Adipocyte (in vitro differentiated cells): ENCODE measurements around the gene CLEC19A.

Source experiments
- DNase-seq: peaks from one replicate; pipeline ENCODE4 v3.0.0-alpha.2; 2015; ENCODE audit warnings: low read depth
- H3K27me3 ChIP-seq: replicated peaks from 2 replicates; pipeline ENCODE4 v1.7.0; 2013; ENCODE audit warnings: mild to moderate bottlenecking, low read length, moderate library complexity; ENCODE audit not compliant: control insufficient read depth, insufficient read depth
- H3K36me3 ChIP-seq: 2 replicates; pipeline ENCODE4 v1.7.0; 2013; ENCODE audit warnings: low read length, mild to moderate bottlenecking, moderate library complexity; ENCODE audit not compliant: control insufficient read depth, insufficient read depth, severe bottlenecking
- H3K4me1 ChIP-seq: 2 replicates; pipeline ENCODE4 v1.7.0; 2013; ENCODE audit warnings: mild to moderate bottlenecking, low read length, moderate library complexity; ENCODE audit not compliant: control insufficient read depth, insufficient read depth
- H3K4me3 ChIP-seq: 2 replicates; pipeline ENCODE4 v1.7.0; 2013; ENCODE audit warnings: mild to moderate bottlenecking, low read length, moderate library complexity
- H3K9ac ChIP-seq: 2 replicates; pipeline ENCODE4 v1.7.0; 2013; ENCODE audit warnings: mild to moderate bottlenecking, low read length, moderate library complexity
- H3K9me3 ChIP-seq: 2 replicates; pipeline ENCODE4 v1.7.0; 2013; ENCODE audit warnings: mild to moderate bottlenecking, low read length, moderate library complexity; ENCODE audit not compliant: control insufficient read depth

CLEC19A gene

DNA sequence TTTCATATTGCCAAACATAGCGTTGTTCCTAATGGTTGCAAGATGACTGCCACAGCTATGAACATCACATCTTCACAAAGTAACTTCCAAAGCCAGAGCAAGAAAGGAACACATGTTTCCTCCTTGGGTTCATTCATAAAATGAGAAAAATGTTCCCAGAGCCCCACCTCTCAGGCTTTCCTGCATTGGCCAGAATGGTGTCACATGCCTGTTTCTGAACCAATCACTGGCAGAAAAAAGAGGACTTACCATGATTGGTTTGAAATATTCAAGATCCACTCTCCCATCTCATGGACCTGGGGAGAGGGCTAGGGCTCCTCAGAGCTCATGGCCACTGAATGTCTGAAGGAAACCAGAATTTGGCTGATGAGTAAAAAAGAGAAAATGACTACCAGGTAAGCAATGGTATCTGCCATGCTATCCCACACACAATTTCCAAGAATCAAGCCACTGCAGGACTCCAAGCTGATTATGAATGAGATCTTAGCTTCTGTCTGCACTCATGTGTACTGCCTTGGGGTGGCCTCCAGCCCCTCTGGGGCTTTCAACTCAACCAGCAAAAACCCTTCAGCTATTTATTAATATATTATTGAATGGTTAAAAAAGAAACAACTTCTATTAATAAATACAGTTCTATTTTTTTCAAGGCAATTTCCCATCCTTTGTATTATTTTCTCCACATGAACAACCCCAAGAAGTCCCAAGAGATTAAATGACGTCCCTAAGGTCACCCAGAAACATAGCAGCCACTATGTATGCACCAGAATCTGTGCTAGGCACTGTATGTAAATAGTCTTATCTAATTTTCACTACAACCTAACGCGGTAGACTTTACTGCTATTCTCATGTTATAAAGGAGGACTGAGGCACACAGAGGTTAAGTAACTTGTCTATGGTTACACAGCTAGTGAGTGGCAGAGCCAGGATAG is 70.8 kb downstream of the CLEC19A start:
- Histone ChIP-seq H3K9ac (no peak overlapping the region), H3K27me3 (peaks cover 4% of the 10 kb centered on the region), H3K9me3 (peaks cover 4% of the 10 kb centered on the region), H3K4me3 (no peak overlapping the region), H3K36me3 (no peaks in the 10 kb centered on the region), H3K4me1 (no peaks in the 10 kb centered on the region)
- DNase-seq: no peak

GRCh38 chr16:19359556-19359955 is 74.0 kb downstream of the CLEC19A start:
- Histone ChIP-seq H3K9ac (no peak overlapping the region), H3K4me3 (no peak overlapping the region), H3K4me1 (no peaks in the 10 kb centered on the region), H3K36me3 (no peaks in the 10 kb centered on the region), H3K27me3 (peaks cover 8% of the 10 kb centered on the region), H3K9me3 (peaks cover 4% of the 10 kb centered on the region)
- DNase-seq: no peak
